GM21447 (cell line): ENCODE measurements around the gene PPP1R16B.
"Not testable (repeated sequence)": the region's sequence is repeated elsewhere in the genome, so short reads cannot be mapped to it uniquely, and the experiment has no call there.

Experiments
- ATAC-seq: cut with Tn5 transposase; IDR thresholded peaks from one replicate; pipeline ENCODE4 v1.9.1; 2021; ENCODE audit not compliant: unreplicated experiment

PPP1R16B gene

GRCh38 chr20:38791291-38791690 lies 14.2 kb upstream of the PPP1R16B start:
- ATAC-seq, result no peak

GRCh38 chr20:38791940-38792339 lies 13.6 kb upstream of the PPP1R16B start:
- no peak for ATAC-seq

GRCh38 chr20:38794057-38794456 lies 11.4 kb upstream of the PPP1R16B start:
- not testable (repeated sequence) for ATAC-seq

GRCh38 chr20:38798266-38798665 lies 7.2 kb upstream of the PPP1R16B start:
- ATAC-seq, result no peak

GRCh38 chr20:38799203-38799602 lies 6.3 kb upstream of the PPP1R16B start:
- no peak for ATAC-seq

- no peak for ATAC-seq
Observed at GRCh38 chr20:38800882-38801281, 4.6 kb upstream of the PPP1R16B start.

GRCh38 chr20:38804221-38804620 lies 1.3 kb upstream of the PPP1R16B start:
- ATAC-seq, result no peak

GRCh38 chr20:38804682-38805501 lies 605 bp upstream of the PPP1R16B start:
- peak; percentile 42 for ATAC-seq

- no peak for ATAC-seq
Observed at GRCh38 chr20:38805958-38806854, 709 bp downstream of the PPP1R16B start.

- no peak for ATAC-seq
Observed at GRCh38 chr20:38806855-38807655, 1.6 kb downstream of the PPP1R16B start.

GRCh38 chr20:38809942-38810341 lies 4.4 kb downstream of the PPP1R16B start:
- no peak for ATAC-seq

GRCh38 chr20:38810926-38811630 lies 5.6 kb downstream of the PPP1R16B start:
- no peak for ATAC-seq

- ATAC-seq, result no peak
Observed at GRCh38 chr20:38811769-38812168, 6.3 kb downstream of the PPP1R16B start.

GRCh38 chr20:38812182-38812581 lies 6.7 kb downstream of the PPP1R16B start:
- no peak for ATAC-seq

- ATAC-seq, result no peak
Observed at GRCh38 chr20:38812709-38813573, 7.4 kb downstream of the PPP1R16B start.

GRCh38 chr20:38813574-38813962 lies 8.1 kb downstream of the PPP1R16B start:
- not testable (repeated sequence) for ATAC-seq

GRCh38 chr20:38815446-38815845 lies 9.9 kb downstream of the PPP1R16B start:
- ATAC-seq, result no peak

GRCh38 chr20:38818113-38819065 lies 12.9 kb downstream of the PPP1R16B start:
- ATAC-seq, result no peak

- ATAC-seq, result no peak
Observed at GRCh38 chr20:38825571-38825900, 20.0 kb downstream of the PPP1R16B start.
